GM18517 (cell line): Measurements from ENCODE around the gene NDUFA11.

Source experiments
- ATAC-seq: cut with Tn5 transposase; IDR thresholded peaks from one replicate; pipeline ENCODE4 v1.9.1; 2021; ENCODE audit warnings: mild to moderate bottlenecking, moderate library complexity; ENCODE audit not compliant: unreplicated experiment

Gene NDUFA11

DNA sequence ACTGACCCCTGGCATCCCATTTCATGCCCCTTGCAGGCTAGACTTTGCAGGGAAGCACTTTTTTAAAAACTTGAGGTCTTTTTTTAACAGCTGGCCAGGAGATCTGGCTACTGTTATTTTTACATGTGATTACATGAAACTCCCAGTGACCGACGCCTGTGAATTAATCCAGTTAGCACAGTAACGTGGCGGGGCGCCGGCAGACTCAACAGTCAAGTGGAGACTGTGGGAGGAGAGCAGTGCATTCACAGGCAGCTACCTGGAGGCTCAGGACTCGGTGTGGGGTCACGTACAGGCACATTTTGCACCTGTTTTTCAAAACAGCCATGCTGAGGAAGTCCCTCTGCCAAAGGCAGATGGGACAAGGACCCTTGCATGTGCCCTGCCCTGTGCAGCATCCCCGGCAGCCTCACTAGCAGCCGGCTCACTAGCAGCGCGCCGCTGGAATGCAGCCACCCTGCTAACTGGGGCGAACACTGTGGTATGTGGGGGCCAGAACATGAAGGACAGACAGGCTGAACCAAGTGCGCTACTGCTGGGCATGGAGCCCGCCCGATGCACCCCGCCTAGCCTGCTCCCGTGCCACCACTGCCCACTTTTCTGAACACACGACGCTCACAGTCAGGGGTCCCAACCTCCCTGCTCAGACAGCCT is 29.1 kb upstream of the NDUFA11 start:
- ATAC-seq = no peak

DNA sequence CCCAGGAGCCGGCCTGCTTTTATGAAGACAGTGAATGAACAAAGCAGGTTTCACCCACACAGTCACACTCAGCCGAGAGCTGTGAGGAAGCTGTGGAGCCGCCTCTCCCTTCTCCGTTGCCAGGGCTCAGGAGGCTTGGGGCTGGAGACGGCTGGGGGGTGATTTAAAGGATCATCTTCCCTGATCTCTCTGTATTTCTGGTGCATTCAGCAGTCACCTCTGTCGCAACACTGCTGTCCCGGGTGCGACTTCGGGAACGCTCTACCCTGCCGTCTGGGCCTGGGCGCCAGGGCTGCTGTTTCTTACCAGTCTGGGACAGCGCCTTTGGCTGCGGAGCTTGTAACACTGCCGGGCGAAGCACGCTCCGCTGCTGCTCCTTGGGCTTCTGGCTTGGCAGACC is 28.6 kb upstream of the NDUFA11 start:
- ATAC-seq = no peak

DNA sequence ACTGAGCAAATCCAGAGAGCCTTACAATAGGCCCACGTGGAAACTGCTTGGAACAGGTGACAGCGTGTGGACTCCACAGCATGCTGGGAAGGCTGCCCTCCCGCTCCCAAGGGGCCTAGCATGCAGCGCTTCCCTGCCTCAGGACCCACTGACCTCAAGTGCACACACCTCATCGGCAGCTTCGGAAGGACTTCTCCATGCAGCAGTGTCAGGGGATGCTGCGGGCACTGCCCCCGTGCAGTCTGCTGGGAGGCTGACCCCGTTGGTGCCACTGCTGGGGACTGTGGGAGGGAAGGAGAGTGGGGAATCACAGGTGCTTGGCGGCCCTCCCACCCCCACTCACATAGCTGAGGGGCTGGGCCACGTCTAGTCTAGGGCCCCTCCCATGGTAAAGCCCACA is 27.7 kb upstream of the NDUFA11 start:
- no peak for ATAC-seq

DNA sequence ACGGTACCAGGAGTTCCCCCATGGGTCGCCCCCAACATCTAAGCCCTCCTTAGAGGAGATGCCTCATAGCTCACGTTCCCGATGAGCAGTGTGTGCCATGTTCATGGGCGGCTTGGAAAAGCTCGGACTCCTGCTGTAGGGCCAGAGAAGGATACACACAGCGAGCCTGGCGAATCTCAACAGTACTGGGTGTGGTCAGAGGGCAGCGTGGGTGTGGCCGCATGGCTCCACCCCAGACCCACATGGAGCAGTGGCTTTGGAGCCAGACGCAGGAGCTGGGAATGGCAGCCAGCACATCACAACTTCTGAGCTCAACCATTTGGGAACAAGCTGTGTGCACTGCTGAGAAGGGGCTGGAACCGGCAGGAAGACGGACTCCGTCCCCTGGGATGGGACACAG is 26.0 kb upstream of the NDUFA11 start:
- no peak for ATAC-seq

DNA sequence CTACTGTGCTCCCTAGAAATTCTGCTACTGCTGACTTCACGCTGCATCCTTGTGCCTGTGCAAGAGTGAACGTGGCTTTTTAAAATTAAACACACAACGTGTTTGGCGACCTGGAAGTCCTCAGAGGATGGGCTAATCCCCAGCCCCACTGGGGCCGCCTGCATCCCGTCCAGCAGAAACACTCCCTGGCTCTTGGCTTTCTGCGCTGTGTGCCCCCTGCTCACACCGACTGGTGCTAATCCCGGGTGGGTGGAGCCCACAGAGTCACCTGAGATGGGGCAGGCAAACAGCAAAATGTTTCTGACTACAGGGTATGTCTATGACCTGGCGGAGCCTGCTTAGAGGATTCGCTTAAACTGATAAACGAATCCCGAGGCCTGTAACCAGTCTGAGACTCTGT is 25.6 kb upstream of the NDUFA11 start:
- no peak for ATAC-seq

DNA sequence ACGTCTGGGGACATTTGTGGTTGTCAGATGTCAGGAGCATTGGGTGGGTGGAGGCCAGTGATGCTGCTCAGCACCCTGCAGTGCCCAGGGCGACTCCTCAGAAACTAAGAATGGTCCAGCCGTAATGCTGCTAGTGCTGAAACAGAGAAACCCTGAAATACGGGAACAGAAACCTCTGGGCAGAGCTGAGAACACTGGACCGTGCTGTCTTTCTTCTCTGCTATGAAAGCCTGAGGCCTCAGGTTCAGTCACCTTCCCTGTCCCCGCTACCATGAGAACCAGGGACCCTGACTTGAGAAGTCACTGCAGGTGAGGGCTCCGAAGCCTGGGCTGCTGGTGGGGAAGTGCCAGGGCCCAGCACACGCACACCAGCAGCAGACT is 23.8 kb upstream of the NDUFA11 start:
- no peak for ATAC-seq

DNA sequence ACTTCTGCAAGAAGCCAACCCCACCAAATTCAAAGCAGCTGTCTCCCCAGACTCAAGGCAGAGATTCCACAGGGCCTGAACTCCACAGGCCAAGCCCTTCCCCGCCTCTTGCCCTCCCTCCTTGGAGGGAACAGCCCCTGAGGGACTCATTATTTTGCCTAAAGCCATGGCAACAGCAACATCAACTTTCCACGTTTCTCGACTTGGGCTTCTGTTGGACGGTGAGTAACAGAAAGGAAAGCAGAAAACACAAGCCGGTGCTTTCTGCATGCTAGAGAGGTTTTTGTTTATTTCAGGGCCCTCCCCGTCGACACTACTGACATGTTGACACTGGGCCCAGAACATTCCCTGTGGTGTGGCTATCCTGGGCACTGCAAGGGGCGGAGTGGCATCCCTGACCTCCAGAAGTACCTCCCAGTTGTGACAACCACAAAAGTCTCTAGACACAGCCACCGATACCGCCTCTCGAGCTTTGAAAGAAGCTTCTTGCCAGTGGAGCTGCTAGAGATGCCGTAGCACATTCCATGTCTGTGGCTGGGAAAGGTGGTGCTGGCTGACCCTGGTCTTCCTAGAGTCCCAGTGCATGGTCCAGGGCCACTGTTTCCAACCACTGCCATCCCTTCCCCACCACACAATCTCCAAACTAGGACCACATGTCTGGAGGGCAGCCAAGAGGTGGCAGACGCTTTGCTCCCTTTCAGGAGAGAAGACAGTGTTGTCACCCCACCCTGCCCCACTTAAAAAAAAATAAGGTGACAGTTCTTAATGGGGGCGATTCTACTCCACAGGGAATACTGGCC is 23.3 kb upstream of the NDUFA11 start:
- no peak for ATAC-seq

DNA sequence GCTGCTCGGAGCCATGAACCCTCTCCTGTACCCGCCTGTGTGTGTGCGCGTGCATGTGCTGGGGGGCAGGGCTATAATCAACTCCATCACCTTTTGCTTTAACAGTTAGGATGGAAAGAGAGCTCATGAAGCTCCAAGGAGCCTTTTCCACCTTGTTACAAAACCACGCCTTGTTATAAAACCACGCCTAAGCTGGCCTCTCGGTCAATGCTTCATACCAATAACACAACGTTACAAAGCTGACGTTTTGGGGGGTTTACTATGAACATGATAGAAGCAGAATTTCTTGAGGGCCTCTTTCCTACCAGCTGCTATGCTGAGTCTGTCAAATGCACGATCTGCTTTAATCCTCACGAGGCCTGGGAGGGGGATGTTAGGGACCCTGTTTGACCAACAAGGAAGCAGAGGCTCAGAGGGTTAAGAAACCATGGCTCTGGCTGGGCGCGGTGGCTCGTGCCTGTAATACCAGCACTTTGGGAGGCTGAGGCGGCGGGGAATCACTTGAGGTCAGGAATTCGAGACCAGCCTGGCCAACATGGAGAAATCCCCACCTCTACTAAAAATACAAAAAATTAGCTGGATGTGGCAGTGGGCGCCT is 22.3 kb upstream of the NDUFA11 start:
- ATAC-seq = no peak

DNA sequence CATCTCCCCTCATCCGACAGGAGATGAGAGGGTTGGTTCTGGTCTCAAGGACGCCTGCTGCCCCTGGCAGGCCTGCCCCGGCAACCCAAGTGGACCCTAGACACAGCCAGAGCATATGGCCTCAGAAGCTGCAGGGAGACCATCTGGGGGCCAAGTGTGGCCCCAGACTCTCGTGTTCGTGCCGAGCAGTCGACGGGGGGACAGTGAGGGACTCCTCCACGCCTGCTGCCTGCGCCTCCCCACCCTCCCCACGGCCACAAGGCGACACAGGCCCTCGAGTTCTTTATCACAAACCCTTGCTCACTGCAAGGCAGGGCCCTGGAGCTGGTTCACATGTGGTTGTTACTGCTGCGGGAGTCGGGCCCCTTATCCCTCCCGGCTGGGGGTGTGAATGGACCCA is 19.8 kb upstream of the NDUFA11 start:
- ATAC-seq = no peak

DNA sequence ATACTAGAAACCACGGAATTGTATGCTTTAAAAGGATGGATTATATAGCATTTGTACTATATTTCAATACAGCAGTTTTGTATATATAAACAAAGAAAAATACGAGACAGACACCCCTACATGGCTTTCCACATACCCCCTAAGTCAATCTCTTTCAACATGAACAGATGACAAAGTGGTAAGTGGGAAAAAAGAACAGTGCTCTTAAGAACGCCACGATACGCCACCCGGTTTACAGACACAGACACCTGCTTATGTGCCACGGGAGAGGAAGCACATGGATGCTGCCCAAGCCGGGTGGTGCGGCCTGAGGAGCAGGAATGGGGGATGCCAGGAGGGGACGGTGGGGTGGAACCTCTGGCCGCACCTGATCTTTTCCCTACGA is 18.6 kb upstream of the NDUFA11 start:
- ATAC-seq = no peak

DNA sequence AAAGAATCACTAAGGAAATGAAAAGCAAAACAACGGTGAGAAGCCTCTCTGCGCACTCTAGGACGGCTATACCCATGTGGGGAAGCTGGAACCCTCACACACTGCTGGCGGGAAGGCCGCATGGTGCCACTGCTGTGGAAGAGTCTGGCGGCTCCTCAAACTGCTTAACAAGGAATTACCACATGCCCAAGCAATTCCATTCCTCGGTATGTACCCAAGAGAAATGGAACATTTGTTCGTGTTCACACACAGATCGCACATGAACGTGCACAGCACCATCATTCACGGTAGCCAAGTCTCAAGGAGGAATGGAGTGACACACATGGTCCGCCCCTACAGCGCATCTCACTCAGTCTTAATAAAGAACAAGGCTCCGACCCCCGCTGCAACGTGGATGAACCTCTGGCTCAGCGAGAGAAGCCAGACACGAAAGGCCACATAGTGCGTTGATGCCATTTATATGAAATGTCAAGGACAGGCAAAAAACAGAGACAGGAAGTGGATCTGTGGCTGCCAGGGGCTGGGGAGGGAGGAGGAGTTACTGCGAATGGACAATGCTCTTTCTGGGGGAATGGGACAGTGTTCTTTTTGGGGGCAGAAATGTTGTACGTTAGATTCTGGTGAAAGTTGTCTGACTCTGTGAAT is 18.0 kb upstream of the NDUFA11 start:
- no peak for ATAC-seq

DNA sequence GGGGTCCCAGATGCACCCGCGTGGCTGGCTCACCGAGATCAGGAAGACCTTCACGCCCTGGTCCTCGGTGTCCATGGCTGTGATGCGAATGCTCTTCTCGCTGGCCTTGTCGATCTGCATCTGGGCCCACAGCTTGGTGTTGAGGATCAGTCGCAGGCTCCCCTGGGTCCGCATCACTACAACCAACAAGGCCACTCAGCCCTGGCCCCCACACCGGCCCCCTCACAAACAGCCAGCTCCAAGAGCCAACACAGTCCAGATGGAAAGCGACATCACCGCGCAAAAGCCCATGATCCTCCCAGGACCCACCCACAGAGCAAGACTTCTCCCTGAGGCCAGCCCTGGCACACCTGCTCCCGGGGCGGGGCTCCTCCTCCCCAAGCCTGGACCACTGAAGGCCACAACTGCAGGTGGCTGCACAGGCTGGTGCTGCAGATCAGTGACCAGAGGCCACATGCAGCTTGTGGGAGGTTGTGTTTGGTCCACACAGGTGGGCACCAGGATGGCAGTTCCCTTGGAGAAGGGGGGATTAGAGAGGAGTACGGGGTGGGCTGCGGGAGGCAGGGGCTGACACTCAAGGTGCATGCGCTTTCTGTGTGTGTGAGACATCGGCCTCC is 15.0 kb upstream of the NDUFA11 start:
- no peak for ATAC-seq

DNA sequence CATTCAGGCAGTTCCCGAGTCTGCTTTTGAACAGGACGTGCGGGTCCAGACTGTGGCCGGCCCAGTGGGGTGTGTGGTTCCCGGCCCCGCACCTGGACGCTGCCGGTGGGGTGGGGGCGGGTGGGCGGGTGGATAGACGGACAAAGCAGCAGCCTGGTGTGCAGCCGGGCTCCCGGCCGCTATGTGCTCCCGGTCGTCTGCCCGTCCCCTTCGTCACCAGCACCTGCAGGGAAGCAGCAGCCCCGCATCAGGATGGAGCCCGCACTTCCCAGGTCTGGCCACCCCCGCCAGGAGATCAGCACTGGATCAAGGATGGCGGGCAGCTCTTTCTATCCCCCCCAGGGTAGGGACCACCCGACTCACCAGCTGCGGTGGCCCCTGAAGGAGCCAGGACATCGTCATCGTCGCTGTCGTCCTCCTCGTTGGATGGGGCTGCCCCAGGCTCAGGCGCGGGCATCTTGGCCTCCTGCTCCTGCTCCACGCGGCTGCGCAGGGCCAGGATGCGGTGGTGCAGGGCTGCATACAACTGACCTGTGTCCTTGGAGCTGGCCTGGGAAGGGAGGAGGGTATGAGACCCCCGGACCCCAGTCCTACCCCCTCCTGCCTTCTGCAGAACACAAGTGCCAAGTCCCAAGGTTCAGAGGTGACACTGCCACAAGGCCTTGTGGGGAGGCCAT is 14.0 kb upstream of the NDUFA11 start:
- ATAC-seq = no peak

DNA sequence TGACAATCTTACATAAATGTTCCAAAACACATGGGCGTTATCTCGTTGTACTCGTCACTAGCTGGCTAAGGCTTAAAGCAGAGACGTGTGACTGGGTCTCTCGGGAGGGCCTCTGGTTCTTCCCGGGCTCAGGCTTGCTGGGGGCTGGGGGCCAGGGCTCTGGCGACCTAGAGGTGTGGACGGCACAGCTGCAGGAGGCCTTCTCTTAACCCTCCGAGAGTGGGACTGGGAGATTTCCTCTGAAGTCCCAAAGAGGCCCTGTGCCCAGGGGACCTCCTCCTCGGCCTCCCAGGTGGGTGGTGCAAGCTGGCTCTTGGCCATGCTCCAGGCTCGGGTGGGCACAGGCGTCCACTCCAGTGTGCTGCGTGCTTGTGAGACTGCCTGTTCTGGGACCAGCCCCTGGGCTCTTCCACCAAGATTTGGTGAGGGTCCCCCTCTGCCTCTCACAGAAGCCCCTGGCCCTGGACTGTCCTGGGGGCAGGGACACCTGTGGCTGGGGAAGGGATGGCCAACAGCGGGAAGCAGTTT is 12.7 kb upstream of the NDUFA11 start:
- no peak for ATAC-seq

DNA sequence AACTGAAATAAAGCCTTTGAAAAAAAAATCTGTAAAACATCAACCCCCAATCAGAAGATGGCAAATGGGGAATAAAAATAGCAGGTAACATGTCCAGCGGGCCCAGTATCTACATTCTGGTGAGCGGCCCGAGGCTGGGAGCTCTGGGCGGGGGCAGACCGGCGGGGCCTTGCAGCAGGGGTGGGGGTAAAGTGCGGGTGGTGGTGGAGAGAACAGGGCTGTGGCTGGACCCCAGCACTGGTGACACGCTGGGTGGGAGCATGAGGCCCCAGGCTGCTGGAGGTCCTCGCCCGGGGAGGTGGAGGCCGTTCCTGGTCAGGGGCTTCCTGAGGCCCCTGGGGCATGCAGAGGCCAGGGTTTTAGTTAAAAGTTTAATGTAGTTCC is 12.2 kb upstream of the NDUFA11 start:
- ATAC-seq = no peak

DNA sequence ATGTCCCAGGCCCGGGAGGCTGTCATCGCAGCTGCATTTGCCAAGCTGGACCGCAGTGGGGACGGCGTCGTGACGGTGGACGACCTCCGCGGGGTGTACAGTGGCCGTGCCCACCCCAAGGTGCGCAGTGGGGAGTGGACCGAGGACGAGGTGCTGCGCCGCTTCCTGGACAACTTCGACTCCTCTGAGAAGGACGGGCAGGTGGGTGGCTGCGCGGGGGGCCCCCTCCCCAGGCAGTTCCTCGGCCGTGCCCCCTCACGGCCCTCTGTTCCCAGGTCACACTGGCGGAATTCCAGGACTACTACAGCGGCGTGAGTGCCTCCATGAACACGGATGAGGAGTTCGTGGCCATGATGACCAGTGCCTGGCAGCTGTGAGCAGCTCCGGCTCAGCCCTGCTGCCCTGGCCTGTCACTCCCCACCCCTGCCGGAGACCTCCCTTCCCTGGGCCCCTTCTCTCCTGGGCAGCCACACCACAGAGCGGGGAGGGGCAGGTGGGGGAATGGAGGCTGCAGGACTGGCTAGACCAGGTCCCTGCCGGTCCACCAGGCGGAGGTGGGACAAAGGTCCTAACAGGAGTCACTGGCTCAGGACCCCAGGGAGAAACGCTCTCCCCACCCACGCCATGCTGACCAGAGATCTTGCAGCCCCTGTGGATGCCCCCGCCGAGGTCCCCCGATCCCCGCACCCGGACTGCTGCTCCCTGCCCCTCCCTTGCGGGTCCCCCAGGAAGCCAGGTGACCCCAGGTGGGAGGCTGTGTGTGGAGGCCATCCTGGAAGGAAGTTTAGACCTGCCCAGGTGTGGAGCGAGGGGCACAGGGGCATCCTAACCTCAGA is 11.6 kb upstream of the NDUFA11 start:
- no peak for ATAC-seq

DNA sequence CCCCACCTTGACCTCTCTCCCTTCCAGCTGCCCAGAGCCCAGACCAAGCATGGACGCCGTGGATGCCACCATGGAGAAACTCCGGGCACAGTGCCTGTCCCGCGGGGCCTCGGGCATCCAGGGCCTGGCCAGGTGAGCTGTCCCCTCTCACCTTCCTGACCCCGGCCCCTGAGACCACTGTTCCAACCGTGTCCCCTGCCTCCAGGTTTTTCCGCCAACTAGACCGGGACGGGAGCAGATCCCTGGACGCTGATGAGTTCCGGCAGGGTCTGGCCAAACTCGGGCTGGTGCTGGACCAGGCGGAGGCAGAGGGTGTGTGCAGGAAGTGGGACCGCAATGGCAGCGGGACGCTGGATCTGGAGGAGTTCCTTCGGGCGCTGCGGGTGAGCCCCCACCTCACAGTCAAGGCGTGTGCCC is 10.8 kb upstream of the NDUFA11 start:
- no peak for ATAC-seq

DNA sequence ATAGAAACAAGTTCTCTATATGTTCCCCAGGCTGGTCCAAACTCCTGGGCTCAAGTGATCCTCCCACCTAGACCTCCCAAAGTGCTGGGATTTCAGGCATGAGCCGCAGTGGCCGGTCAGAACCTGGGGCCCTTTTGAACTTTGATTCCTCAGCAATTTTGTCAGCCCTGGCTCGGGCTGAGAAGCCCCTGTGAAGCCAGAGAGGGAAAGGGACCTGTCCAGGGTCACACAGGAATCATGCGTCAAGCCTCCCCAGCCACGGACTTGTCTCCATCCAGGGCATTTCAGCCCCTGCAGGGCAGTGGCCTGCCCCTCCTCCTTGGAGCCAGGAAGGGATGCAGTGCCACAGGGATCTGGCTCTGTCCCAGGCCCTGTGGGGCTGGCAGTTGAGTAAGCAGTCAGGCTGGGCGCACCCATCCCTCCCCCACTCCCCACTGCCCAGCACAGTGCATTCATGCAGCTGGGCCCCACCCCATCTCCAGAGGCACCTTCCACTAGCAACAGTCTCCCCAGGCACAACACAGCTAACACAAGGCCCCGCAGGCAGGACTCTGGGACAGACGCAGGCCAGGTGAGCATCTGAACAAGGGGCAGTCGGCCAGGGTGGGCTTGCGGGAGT is 10.3 kb upstream of the NDUFA11 start, which contains the start of gene CAPS:
TSS of gene CAPS (plus strand) at position 516 of the 619 bp plus-strand sequence. CDS start 153 bp downstream, outside the sequence.
- ATAC-seq = no peak

DNA sequence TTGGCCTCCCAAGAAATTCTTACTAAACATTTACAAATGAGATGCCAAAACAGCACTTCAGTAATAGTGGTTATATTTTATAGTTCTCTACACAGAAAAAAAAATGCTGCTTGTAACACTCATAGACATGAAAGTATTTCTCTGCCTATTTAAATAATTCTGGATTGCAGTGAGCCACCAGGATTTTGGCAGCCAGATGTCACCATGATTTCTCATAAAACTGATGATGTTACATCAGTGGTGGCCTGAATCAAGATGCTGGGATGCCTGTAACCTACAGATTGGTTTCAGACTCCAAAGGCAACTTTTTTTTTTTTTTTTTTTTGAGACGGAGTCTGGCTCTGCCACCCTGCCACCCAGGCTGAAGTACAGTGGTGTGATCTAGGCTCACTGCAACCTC is 7.8 kb upstream of the NDUFA11 start:
- ATAC-seq = no peak
